Upper lobe of left lung (tissue), 6 donors: ENCODE measurements around the gene CASP8. TPM values are rescaled to one million over a fixed set of nuclear protein-coding genes. Genes with fewer than 3 reads are reported as not detected.

Experiments
- ATAC-seq, 2 donors: fragments of 200-7000 bp; cut with Tn5 transposase; one replicate each; pipeline ENCODE4 v1.9.1; 2022; ENCODE audit warnings: mild to moderate bottlenecking in 2 of 2, moderate library complexity in 2 of 2; ENCODE audit not compliant: low FRiP score in 2 of 2
- DNase-seq, 2 donors: peaks; one replicate each; pipeline ENCODE4 v3.0.0-alpha.2; 2019 to 2020
- H3K27ac ChIP-seq, 4 donors: fragments of 200-600 bp; sonication (generic); one replicate each; pipeline ENCODE4 v1.5.1; 2016 to 2019
- H3K27me3 ChIP-seq, 4 donors: fragments of 200-600 bp; sonication (generic); one replicate each; pipeline ENCODE4 v1.5.1; 2017 to 2019
- H3K36me3 ChIP-seq, 4 donors: fragments of 200-600 bp; sonication (generic); one replicate each; pipeline ENCODE4 v1.5.1; 2016 to 2019
- H3K4me1 ChIP-seq, 4 donors: fragments of 200-600 bp; sonication (generic); one replicate each; pipeline ENCODE4 v1.5.1; 2018 to 2019
- H3K4me3 ChIP-seq, 4 donors: fragments of 200-600 bp; sonication (generic); one replicate each; pipeline ENCODE4 v1.5.1; 2017 to 2019; ENCODE audit warnings: mild to moderate bottlenecking in 2 of 4, moderate library complexity in 1 of 4
- H3K9me3 ChIP-seq, 4 donors: fragments of 200-600 bp; sonication (generic); one replicate each; pipeline ENCODE4 v1.5.1; 2018 to 2019
- EP300 ChIP-seq, 4 donors: sonication (generic); formaldehyde crosslinking; IDR thresholded peaks; one replicate each; pipeline ENCODE4 v1.5.1; 2017; ENCODE audit warnings: antibody characterized with exemption in 4 of 4, control low read depth in 2 of 4
- POLR2A ChIP-seq, 4 donors: fragments of 450-650 bp; IDR thresholded peaks; one replicate each; pipeline ENCODE4 v1.5.1; 2016 to 2017; ENCODE audit warnings: antibody characterized with exemption in 4 of 4, mild to moderate bottlenecking in 2 of 4
- POLR2AphosphoS5 ChIP-seq, 2 donors: sonication (generic); formaldehyde crosslinking; IDR thresholded peaks; one replicate each; pipeline ENCODE4 v1.5.1; 2017; ENCODE audit warnings: antibody characterized with exemption in 2 of 2
- WGBS, 2 donors: methylation state at CpG; one replicate each; pipeline ENCODE4 v1.1.5; 2017 to 2018; 5-methylcytosine and 5-hydroxymethylcytosine counted together
- small RNA-seq, 4 donors: library from RNA; depleted of rRNA; stranded (forward); fragments of <200 nt; gene quantifications; one replicate each; pipeline ENCODE3, GENCODE V24; 2016
- total RNA-seq, 6 donors: library from RNA; depleted of rRNA in 4 of 6; stranded (reverse); fragments of >200 nt in 4 of 6; gene quantifications; one replicate each; pipeline versions ENCODE4 v1.1.0 to v1.2.1, GENCODE V29; 2016 to 2021
- TF ChIP-seq, protein P1 (sequence below), 6 experiments: fragments of 450-650 bp in 4 of 6; fragments of 200-600 bp in 2 of 6; sonication (generic) in 2 of 6; IDR thresholded peaks; one replicate each; pipeline ENCODE4 v1.5.1; 2016 to 2019; ENCODE audit warnings: antibody characterized with exemption in 6 of 6
- donor health status: DM: no; HTN: no; CAD: no; lungs with moderate emphysema.
- donor health status: DM: no; HTN: yes; CAD: no; lungs with severe emphysema.

CASP8 gene
- total RNA-seq, 6 donors from 2014 or later: 23.7 to 81.7 (median 40.6) TPM

GRCh38 chr2:201320701-201321100 is 60.4 kb downstream of the CASP8 start:
- Histone ChIP-seq H3K4me3 (no peak overlapping the region), H3K4me1 (no peaks in the 10 kb centered on the region), H3K27me3 (no peaks in the 10 kb centered on the region), H3K9me3 (peaks cover 0 to 17% (median 7%) of the 10 kb centered on the region in 4 donors), H3K36me3 (no peaks in the 10 kb centered on the region), H3K27ac (no peak overlapping the region)
- TF ChIP-seq POLR2AphosphoS5 (IDR thresholded peaks at IDR 0.05) (no peak), EP300 (IDR thresholded peaks at IDR 0.05) (no peak), POLR2A (IDR thresholded peaks at IDR 0.05) (no peak)
- TF ChIP-seq, protein P1, sequence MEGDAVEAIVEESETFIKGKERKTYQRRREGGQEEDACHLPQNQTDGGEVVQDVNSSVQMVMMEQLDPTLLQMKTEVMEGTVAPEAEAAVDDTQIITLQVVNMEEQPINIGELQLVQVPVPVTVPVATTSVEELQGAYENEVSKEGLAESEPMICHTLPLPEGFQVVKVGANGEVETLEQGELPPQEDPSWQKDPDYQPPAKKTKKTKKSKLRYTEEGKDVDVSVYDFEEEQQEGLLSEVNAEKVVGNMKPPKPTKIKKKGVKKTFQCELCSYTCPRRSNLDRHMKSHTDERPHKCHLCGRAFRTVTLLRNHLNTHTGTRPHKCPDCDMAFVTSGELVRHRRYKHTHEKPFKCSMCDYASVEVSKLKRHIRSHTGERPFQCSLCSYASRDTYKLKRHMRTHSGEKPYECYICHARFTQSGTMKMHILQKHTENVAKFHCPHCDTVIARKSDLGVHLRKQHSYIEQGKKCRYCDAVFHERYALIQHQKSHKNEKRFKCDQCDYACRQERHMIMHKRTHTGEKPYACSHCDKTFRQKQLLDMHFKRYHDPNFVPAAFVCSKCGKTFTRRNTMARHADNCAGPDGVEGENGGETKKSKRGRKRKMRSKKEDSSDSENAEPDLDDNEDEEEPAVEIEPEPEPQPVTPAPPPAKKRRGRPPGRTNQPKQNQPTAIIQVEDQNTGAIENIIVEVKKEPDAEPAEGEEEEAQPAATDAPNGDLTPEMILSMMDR (IDR thresholded peaks at IDR 0.05): no peak
- no peak for DNase-seq
- 95 to 98% methylated on average over 4 of the region's 4 CpGs for WGBS, 2 donors
- no peak for ATAC-seq

GRCh38 chr2:201322772-201323171 is 62.4 kb downstream of the CASP8 start:
- H3K9me3 ChIP-seq: peaks cover 0 to 17% (median 7%) of the 10 kb centered on the region in 4 donors
- H3K27me3 ChIP-seq: no peaks in the 10 kb centered on the region
- TF ChIP-seq POLR2AphosphoS5 (IDR thresholded peaks at IDR 0.05): no peak
- TF ChIP-seq POLR2A (IDR thresholded peaks at IDR 0.05): no peak
- no peak for TF ChIP-seq EP300 (IDR thresholded peaks at IDR 0.05)
- TF ChIP-seq, protein P1 (IDR thresholded peaks at IDR 0.05): no peak
- H3K36me3 ChIP-seq: no peaks in the 10 kb centered on the region
- H3K4me1 ChIP-seq: no peaks in the 10 kb centered on the region
- no peak for DNase-seq
- no peak overlapping the region for H3K4me3 ChIP-seq
- H3K27ac ChIP-seq: no peak overlapping the region
- ATAC-seq: no peak

DNA sequence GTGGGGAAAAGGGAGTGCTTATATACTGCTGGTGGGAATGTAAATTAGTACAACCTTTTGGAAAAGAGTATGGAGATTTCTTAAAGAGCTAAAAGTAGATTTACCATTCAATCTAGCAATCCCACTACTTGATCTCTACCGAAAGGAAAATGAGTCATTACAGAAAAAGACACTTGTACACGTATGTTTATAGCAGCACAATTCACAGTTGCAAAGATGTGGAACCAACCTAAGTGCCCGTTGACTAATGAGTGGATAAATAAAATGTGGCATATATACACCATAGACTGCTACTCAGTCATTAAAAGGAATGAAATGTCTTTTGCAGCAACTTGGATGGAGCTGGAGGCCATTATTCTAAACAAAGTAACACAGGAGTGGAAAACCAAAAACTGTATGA is 67.3 kb downstream of the CASP8 start:
- H3K4me3 ChIP-seq: no peak overlapping the region
- WGBS, 2 donors: 88% methylated on average over 3 of the region's 3 CpGs
- no peak for TF ChIP-seq POLR2AphosphoS5 (IDR thresholded peaks at IDR 0.05)
- TF ChIP-seq EP300 (IDR thresholded peaks at IDR 0.05): no peak
- TF ChIP-seq, protein P1 (IDR thresholded peaks at IDR 0.05): no peak
- TF ChIP-seq POLR2A (IDR thresholded peaks at IDR 0.05): no peak
- DNase-seq (no peak), ATAC-seq (no peak)
- peaks cover 0 to 12% (median 7%) of the 10 kb centered on the region in 4 donors for H3K9me3 ChIP-seq
- no peaks in the 10 kb centered on the region for H3K27me3 ChIP-seq
- H3K27ac ChIP-seq: no peak overlapping the region
- no peaks in the 10 kb centered on the region for H3K36me3 ChIP-seq
- H3K4me1 ChIP-seq: no peaks in the 10 kb centered on the region

- no peak overlapping the region for H3K4me3 ChIP-seq
- no peak for TF ChIP-seq POLR2AphosphoS5 (IDR thresholded peaks at IDR 0.05)
- TF ChIP-seq, protein P1 (IDR thresholded peaks at IDR 0.05): no peak
- TF ChIP-seq EP300 (IDR thresholded peaks at IDR 0.05): no peak
- no peak for TF ChIP-seq POLR2A (IDR thresholded peaks at IDR 0.05)
- no peak for ATAC-seq
- no peaks in the 10 kb centered on the region for H3K36me3 ChIP-seq
- 43 to 46% methylated on average over 1 of the region's 1 CpG for WGBS, 2 donors
- H3K27ac ChIP-seq: no peak overlapping the region
- H3K4me1 ChIP-seq: no peaks in the 10 kb centered on the region
- no peaks in the 10 kb centered on the region for H3K9me3 ChIP-seq
- no peaks in the 10 kb centered on the region for H3K27me3 ChIP-seq
- DNase-seq: no peak
These were observed 69.1 kb downstream of the CASP8 start for GRCh38 chr2:201329409-201329808.

Small RNA genes lying within 50 kb of the gene (small RNA-seq; reads per million reads assigned to genes)
- gene MTND4LP13: 0 reads per million in 4 donors

Other genes starting within 250 kb of the CASP8 start
- 10 to 100 TPM; 15.1 to 39.3 (median 26.8) TPM for gene HYCC2, start 188.9 kb upstream of the CASP8 start, total RNA-seq
- gene NDUFB3, start 188.5 kb upstream of the CASP8 start, total RNA-seq: 10 to 100 TPM; 13.6 to 72.0 (median 52.0) TPM
- 1,000 to 10,000 TPM in 1 of 6 donors, 100 to 1,000 TPM in 5; 263 to 1,189 (median 435) TPM for gene CFLAR, start 144.4 kb upstream of the CASP8 start, total RNA-seq
- gene CASP10, start 77.4 kb upstream of the CASP8 start, total RNA-seq: 10 to 100 TPM; 21.1 to 67.1 (median 29.9) TPM
- gene FLACC1, start 96.8 kb downstream of the CASP8 start, total RNA-seq: 10 to 100 TPM in 2 of 6 donors, 1 to 10 TPM in 4; 1.1 to 19.4 (median 6.7) TPM
- gene TRAK2, start 190.9 kb downstream of the CASP8 start, total RNA-seq: 10 to 100 TPM; 23.5 to 58.7 (median 47.0) TPM
- 10 to 100 TPM in 5 of 6 donors, 1 to 10 TPM in 1; 6.8 to 36.2 (median 21.7) TPM for gene STRADB, start 191.2 kb downstream of the CASP8 start, total RNA-seq